CD4-positive, alpha-beta T cell treated with Interleukin-12 subunit alpha and Interleukin-12 subunit beta, for 1 hour (primary cell): ENCODE data around the gene NOS1AP.

Experiments used
- DNase-seq: peaks from one replicate; pipeline ENCODE4 v3.0.0-alpha.2; 2020

NOS1AP gene

DNA sequence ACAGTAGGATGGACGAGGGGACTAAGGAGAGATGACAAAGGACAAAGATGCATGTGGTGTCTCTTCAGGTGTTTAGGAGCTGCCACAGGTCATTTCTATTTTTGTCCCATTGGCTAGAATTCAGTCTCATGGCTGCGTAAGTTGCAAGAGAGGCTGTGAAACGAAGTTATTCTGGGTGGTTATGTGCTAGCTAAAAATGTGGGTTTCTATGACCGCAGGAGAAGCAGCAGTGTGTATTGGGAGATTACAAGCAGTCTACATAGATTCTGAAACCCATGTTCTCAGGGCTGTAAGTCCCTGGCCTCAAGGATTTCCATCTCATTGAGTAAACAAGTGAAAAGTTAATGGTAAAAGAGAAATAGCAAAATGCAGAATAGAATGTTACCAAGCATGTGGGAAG, 196.5 kb downstream of the NOS1AP start:
- no peak for DNase-seq

DNA sequence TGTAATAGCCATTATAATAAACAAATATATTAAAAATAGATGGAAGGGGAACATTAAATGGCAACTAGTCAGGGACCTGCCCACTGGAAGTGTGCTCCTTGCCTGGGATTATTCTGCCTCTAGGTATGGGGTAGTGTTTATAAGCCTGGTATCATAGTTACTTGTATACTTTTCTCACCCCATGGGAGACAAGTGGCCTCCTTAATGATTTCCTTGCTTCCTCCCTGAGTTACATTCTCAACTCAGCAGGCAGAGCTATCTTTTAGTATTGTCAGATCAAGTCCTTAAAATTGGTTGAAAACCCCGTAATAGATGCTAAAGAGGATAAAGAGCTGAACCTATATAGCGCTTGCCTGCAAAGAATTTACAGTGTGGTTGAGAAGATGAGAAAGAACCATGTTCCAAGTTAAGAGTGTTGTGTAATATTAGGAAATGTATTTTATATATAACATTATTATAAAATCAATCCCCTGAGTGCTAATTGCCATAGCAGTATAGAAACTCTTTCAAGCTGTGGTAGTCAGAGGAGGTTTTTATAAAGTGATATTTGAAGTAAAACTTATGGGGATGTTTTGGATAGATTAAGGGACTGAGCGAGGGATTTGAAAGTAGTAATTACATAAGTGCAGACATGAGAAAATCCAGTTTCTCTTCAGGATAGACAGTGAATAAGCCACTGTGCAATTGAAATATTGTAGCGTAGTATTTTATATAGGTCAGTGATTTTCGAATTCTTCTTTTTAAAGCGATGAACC, 200.7 kb downstream of the NOS1AP start:
- no peak for DNase-seq

DNA sequence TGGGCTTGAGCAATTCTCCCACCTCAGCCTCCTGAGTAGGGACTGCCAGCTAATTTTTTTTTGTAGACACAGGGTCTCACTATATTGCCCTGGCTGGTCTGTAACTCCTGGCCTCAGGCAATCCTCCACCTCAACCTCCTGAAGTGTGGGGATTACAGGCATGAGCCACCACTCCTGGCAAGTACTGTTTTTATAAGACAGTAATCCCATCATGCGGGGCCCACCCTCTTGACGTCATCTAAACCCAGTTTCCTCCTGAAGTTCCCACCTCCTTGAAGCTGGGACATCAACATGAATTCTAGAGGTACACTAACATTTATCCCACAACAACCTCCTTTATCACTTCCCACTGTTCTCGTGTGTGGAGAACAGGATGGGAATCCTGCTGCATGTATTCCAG, 202.5 kb downstream of the NOS1AP start:
- no peak for DNase-seq

DNA sequence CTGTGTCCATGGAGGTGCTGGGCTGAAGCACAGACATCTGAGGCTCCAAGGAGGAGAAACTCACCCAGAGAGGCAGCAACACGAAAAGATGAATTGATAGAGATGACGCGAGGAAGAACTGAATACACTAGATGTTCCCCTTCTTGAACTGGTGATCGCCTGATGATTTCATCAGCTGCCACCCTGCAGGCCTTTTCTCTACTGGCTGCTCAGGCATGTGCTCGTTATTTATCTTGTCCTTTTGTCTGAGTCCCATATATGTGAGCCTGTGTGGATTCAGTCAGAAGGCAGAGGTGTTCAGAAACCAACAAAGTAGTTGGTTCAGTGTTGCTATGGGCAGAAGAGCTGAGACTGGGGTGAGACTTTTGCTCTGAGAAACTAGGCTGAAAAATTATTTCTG, 202.9 kb downstream of the NOS1AP start:
- DNase-seq, result no peak

DNA sequence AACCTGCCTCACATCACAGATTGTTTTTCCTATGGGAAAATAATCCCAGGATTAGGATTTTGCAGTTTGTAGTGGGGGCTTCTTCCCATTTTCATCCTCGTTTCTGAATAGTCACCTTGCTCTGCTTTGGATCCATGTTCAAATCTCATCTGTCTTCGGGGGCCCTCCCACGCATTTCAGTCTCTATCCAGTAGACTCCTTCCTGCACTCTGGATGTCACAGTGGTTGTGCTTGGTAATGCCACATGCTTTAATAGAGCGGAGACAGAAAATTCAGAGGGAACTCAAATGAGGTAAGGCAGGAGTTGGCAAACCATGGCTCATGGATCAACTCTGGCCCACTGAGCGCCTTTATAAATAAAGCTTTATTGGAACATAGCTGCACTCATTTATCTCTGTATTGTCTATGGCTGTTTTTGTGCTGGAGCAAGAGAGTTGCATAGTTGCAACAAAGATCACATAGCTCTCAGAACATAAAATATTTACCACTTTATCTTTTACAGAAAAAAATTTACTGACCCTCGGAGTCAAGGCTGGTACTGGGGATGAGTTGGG, 206.2 kb downstream of the NOS1AP start:
- DNase-seq, result no peak

DNA sequence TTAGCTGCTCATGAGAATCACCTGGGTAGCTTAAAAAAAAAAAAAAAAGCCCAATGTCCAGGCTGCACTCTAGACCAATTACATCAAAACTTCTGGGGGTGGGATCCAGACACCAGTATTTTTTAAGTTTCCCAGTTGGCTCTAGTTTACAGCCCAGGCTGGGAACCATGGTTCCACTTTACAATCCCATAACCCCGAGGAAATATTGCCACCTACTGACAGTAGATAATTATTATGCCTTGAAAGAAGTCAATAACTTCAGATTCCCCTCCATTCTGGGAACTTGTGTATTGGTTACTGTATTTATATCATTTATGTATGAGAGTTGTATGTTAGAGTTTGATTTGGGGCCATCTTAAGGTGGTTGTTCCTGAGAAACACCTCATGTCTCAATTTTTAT, 207.0 kb downstream of the NOS1AP start:
- no peak for DNase-seq

DNA sequence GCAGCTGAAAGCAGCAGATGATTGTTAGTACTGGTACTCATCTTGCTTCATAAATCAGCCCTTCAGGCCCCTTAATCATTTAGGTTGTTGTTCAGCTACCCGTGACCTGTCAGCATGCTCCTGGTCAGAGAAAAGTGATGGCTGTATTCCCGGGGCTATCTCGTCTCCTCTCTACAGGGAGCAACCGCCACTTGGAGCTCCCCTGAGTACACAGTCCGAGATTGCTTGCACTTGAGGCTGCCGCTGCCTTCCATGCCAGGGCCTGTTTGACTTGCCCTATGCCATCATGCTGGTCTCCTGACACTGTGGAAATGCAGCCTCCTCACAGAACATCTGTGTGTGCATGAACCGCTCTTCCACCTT, 209.6 kb downstream of the NOS1AP start:
- no peak for DNase-seq

DNA sequence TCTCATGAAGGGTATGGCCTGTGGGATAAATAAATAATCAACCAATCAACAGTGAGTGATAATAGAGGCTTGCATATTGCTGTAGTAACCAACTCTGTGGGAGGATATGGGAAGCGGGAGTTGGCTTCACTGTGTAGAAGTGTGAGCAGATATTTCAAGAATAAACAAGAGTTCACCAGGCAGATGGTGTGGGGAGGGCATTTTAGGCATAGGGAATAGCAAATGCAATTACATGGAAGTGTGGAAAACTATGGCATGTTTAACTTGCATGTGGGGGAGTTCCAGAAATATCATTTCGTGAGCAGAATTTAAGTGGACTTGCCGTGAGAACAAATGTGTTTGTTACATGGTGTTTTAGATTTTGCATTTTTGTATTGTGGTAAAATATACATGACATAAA, 211.9 kb downstream of the NOS1AP start:
- DNase-seq, result no peak

DNA sequence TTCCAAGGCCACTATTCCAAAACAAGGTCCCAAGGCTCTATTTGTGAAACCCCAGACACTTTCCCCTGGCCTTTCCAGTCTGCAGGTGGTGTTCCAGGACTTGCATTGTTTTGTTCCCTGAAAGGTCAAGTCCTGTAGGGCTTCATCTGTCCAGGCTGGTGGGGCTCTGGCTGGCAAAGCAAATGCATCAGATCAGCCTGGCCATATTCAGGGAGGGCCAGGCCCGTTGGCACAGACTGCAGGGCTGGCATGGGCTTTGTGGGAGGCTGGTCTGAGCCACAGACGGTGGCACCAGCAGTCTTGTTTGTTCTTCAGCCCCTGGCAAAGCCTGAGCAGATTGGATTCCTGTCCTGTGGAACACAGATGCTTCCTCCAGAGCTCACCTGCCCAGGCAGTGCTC, 214.2 kb downstream of the NOS1AP start:
- DNase-seq, result no peak

DNA sequence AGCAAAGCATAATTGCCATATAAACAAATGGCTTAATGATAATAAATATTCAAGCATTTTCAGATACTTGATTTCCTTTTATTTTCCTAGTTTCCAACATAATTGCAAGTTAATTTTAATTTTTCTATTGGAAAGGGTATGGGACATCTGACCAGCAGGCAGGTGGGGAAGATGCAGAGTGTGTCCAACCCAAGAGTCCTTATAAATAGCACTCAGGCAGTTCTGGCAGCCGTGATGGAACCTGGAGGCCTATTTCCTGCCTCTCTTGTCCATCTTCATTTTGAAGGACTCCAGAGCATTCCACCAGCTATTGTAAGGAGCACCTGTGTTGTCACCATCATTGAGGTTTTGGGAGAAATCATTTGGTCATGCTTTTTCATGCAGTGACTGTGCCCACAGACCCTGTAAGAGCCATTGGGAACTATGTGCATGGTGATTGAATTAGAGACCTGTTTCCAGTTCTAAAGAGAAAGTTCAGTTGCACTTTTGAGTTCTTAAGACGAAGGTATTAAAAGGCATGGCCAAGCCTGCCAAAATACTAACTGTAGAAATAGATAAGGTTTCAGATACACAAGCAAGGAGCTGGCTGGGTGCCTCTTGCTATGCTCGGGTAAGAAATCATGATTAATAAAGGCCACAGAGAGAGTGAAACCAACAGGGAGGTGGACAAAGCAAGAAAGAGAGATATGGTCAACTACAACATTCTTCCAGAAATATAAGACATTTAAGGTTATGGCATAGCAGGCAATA, 214.9 kb downstream of the NOS1AP start:
- DNase-seq, result no peak

DNA sequence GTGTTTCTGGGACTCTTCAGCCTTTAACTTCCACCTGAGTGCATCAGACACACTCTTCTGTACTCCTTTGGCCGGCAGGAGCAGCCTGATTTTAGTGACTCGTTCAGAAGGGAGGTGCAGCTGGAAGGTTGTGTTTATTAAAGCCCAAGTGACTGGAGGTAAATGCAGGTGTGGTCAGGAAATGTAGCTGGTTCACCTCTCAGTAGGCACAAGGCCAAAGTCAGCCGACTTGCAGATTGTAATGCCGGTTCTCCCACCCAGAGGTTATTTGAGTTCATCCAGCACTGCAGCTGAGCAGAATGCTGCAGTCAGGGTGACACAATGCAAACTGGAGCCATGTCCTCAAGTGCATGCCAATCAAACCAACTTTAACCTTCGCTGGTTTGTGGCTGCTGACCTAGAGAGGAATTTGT, 215.7 kb downstream of the NOS1AP start:
- DNase-seq, result no peak

DNA sequence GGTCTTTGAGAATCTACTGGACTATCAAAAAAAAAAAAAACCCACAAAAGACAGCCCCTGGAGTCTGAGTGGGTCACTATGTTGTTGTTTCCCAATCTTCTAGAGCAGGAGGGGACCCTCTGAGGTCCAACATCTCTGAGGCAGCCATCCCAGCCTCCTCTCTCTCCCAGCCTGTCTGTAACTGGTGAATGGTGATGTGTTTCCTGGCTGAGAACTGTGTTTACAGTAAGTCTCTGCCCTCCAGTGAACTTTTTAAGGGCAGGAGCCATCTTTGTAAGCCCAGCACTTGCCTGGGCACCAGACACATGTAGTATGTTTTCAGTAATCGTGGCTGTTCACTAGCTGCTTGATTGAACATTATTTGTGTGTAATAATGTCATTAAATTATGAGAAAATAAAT, 221.5 kb downstream of the NOS1AP start:
- DNase-seq, result no peak

DNA sequence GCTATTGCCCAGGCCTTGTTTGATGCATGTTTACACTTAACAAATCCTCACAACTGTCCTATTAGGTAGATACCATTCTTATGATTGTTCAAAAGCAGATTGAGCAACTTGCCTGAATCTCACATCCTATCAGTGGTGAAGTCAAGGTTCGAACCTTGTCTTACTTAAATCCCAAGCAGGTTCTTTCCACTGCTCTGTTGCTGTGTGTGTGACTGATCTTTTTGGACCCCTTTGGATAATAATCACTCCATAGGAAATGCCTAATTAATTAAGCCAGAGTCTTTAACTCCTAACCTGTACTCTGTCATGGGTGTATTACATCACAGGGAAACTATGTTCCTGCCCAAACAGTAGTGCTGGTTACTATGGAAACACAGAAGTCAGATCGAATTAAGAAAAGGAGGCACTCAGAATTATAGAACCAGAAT, 222.9 kb downstream of the NOS1AP start:
- no peak for DNase-seq

DNA sequence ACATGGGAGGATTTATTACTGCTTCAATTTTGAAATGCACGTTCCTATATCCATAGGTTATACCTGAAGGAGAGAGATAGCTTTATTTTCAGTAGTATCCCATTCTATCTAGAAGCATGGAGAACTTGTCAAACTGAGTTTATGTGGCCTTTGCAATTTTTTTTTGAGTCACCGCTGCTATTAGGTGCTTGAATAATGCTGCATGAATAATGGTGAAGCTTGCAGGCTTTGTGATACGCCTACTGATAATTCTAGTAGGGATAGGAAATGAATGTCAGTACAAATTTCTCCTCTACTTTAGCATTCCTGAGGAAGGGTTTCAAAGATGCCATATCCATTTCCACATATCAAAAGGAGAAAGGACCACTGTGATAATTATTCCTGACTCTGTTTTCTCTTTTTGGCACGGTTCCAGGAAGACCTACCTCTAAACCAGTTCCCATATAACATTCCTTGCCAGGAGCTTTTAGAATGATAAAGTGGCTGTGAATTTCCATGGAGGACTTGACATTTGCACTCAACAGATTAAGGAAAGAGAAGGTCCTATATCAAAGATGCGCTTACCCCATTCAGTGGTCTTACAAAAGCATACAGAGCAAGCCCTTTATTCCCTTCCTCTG, 223.7 kb downstream of the NOS1AP start:
- no peak for DNase-seq

DNA sequence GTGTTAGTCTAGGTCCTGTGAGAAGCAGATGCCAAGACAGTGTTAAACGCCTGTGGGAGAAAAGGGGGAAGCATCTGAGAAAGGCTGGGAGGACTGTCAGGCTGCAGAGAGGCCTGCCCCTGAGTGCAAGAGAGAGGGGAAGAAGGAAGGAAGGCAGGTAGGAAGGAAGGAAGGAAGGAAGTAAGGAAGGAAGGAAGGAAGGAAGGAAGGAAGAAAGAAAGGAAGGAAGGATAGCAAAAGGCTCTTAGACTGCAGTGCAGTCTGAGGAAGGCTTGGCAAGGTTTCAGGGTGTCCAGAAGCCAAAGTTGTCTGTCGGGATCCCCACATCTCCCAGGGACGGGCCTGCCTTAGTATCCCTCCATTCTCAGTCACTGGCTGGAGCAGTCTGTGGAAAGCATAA, 224.5 kb downstream of the NOS1AP start:
- DNase-seq, result no peak

DNA sequence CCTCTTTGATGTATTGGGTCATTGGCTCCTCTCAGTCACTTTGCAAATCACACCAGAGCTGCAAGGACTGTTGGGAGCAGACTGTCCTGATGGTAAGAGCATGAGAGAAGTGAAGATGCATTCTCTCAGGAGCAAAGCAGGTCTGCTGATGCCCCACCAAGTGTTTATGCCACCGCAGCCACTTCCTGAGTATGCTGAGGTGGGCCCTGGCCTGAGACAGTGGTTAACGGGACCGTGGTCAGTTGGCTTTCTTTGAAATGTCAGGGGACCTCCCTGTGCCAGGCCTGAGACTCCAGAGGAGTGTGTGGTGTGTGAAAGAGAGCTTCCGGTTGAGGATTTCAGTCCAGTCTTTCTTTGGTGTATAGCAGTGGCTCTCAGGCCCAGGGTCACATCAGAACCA, 227.7 kb downstream of the NOS1AP start:
- DNase-seq, result no peak

DNA sequence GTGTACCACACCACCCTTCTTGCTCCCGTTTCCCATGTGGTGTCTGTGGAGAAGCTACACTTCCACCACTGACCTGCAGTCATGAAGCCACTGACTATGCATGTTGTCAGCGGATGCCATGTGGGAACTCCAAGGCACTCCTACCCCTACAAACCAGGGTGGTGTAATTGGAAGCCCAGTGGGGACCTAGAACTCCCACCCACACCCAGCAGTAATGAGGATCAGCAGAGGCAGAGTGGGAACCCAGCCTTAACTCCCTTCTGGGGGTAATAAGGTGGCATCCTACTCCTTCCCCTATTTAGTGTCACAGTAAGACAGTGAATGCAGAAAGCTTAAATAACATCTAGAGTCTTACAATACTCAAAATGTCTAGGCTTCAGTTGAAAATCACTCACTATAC, 228.8 kb downstream of the NOS1AP start:
- DNase-seq, result no peak

DNA sequence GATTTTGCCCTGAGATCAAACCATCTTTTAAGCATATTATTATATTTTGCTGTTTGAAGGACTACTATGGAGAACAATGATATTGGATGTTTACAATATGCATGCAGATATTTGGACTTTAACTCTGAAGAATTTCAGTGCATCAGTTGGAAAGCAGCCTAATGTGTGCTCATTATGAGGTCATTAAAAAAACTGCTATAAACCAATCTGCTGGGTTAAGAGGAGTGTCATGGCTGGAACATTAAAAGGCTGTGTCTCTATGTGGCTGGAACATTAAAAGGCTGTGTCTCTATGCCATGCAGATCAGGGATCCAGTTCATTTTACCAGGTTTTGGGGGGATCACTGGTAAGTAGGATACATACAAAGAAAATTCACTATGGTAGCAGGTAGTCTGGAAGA, 229.5 kb downstream of the NOS1AP start:
- DNase-seq, result no peak

DNA sequence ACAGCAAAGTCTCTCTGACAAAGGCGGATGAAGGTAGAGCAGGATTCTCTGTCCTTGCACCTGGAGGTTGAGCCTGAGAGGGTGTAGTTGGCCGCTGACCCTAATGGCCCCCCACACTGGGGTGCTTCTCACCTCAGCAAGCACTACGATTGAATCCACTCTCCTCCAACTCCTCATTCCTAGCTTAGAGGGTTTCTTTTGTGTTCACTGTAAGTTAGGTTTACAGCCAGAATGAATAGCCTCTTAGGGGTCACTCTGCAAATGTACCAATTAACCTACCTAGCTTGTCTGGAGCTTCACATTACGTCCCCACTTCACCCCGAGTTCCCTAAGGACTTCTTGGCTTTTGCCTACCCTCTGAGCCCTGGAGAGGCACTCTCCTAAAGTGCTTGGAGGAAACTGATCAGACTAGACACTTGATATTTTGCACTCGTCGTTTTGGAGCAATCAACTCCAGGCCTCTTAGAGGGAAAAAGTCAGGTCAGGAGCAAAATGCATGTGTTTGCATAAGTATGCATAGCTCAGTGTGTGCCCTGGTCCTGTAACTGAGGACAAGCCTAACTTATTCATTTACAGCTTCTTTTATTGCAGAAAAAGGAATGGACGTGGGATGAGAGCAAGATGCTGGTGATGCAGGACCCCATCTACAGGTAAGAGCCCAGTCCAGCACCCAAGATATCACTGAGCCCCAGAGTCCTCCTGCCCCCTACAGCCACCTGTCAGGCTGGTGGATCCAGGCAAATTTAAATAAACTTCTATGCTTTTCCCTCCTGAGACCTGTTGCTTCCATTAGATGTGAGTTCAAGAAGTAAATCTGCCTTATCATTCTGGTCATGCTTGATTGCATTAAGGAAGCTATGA, 230.8 kb downstream of the NOS1AP start:
- no peak for DNase-seq

DNA sequence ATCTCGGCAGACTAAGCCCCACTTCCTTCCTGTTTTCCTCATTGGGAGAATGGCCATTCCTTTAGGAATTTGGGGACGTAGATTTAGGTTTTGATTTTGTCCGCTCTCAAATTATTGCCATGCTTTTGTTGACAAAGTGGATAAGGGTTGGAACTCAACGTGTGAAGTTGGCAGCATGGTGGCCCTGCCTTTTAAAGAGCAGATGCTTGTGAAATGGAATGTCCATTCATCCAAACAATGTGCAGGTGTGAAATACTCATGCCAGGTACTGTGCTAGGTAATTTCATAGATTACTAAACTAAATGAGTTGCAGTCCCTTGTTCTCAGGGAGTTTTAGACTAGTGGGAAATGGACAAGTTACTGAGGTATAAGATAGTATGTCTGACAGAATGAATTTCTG, 232.2 kb downstream of the NOS1AP start:
- no peak for DNase-seq

DNA sequence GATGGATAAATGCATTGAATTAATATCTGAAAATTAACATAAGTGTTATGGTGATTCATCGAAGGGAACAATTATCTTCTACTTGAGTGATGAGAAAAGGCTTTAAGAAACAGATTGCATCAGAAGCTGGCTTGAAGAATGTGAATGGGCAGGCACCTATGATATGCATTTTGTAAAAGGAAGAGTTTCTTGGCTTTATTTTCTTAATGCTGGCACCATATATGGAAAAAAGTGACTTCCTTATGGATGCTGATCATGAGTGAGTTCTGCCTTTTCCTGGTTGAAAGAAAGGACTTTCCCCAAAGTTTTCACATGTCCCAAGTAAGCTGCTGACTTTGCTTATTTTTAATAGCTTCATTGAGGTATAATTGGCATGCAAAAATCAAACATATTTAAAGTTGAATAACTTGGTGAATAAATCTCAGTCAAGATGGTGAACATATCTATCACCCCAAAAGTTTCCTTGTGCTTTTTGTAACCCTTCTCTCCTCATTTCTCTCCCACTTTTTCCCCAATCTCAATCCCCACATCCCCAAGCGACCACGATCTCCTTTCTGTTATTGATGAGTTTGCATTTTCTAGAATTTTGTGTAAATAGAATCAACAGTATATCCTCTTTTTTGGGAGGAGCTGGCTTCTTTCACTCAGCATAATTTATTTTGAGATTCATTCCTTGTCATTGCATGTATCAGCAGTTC, 233.0 kb downstream of the NOS1AP start:
- no peak for DNase-seq

DNA sequence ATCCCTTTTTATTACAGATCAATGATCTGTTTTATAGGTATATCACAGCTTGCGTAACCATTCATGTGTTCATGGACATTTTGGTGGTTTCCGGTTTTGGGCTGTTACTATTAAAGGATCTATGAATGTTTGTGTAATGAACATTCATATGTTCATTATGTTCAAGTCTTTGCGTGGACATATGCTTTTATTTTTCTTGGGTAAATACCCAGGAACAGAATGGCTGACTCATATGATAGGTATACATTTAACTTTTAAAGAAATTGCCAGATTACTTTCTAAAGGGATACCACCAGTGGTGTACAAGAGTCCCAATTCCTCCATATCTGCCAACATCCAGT, 233.5 kb downstream of the NOS1AP start:
- no peak for DNase-seq

DNA sequence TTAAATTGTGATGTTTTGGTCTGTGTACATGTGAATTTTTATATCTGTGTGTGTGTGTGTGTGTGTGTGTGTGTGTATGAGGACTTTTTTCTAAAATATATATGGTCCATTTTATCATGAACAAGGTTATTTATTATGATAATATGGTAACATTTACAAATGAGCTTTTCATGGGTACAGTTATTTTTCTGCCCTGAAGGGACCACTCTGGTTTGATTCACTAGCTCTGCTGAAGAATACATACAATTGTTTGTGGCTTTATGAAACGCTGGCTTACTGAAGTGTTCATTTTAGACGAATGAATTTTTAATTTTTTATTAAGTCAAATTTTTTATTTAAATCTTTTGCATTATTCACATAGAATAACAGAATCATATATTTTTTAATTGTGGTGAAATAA, 235.2 kb downstream of the NOS1AP start:
- no peak for DNase-seq
